Vagina (tissue), 2 donors: ENCODE measurements around the gene JADE1. TPM values are rescaled to one million over a fixed set of nuclear protein-coding genes. Genes with fewer than 3 reads are reported as not detected.

Experiments
- DNase-seq, 2 donors: peaks; one replicate each; pipeline ENCODE4 v3.0.0-alpha.2; 2017; ENCODE audit errors: extremely low spot score in 2 of 2
- H3K27ac ChIP-seq: fragments of 200-600 bp; sonication (generic); one replicate; pipeline ENCODE4 v1.5.1; 2019
- H3K27me3 ChIP-seq: fragments of 200-600 bp; sonication (generic); one replicate; pipeline ENCODE4 v1.5.1; 2019
- H3K36me3 ChIP-seq, 2 donors: fragments of 200-600 bp; sonication (generic); one replicate each; pipeline ENCODE4 v1.5.1; 2017 to 2019
- H3K4me1 ChIP-seq: fragments of 200-600 bp; sonication (generic); one replicate; pipeline ENCODE4 v1.5.1; 2019
- H3K4me3 ChIP-seq, 2 donors: fragments of 200-600 bp; sonication (generic); 1 replicate in 1 of 2; 2 replicates in 1 of 2; pipeline ENCODE4 v1.5.1; 2016 to 2019
- H3K9me3 ChIP-seq: fragments of 200-600 bp; sonication (generic); one replicate; pipeline ENCODE4 v1.5.1; 2019
- CTCF ChIP-seq, 3 experiments: fragments of 450-650 bp in 2 of 3; fragments of 200-600 bp in 1 of 3; sonication (generic) in 1 of 3; IDR thresholded peaks; one replicate each; pipeline ENCODE4 v1.5.1; 2017 to 2019; ENCODE audit warnings: antibody characterized with exemption in 3 of 3, mild to moderate bottlenecking in 2 of 3, moderate library complexity in 2 of 3
- POLR2A ChIP-seq, 2 donors: fragments of 450-650 bp; IDR thresholded peaks; one replicate each; pipeline ENCODE4 v1.6.1; 2017; ENCODE audit warnings: antibody characterized with exemption in 2 of 2, mild to moderate bottlenecking in 2 of 2, moderate library complexity in 2 of 2
- POLR2AphosphoS5 ChIP-seq, 2 donors: sonication (generic); formaldehyde crosslinking; IDR thresholded peaks; one replicate each; pipeline ENCODE4 v1.9.0; 2017; ENCODE audit warnings: antibody characterized with exemption in 2 of 2, mild to moderate bottlenecking in 2 of 2, low read depth in 1 of 2; ENCODE audit not compliant: insufficient read depth in 1 of 2
- intact Hi-C: fragments of 100-400 bp; cut with DNase I; formaldehyde crosslinking; loops from one replicate; pipeline ENCODE4 v1.15.1; 2023
- total RNA-seq: library from RNA; depleted of rRNA; stranded (reverse); fragments of >200 nt; gene quantifications from one replicate; pipeline ENCODE4 v1.2.3, GENCODE V29; 2016

Gene JADE1
- total RNA-seq, 1 donor from 2014 or later: 29.0 TPM

- TF ChIP-seq POLR2AphosphoS5 (IDR thresholded peaks at IDR 0.05; ENCODE audit: insufficient read depth in 1 of 2, low read depth in 1 of 2) (no peak), POLR2A (IDR thresholded peaks at IDR 0.05) (no peak), CTCF (IDR thresholded peaks at IDR 0.05) (no peak)
- intact Hi-C loops: no loop called here
- DNase-seq: no peak
- H3K4me1 ChIP-seq: no peaks in the 10 kb centered on the region
- no peaks in the 10 kb centered on the region for H3K9me3 ChIP-seq
- H3K36me3 ChIP-seq: peaks cover 0 to 35% of the 10 kb centered on the region in 2 donors
- H3K27me3 ChIP-seq: no peaks in the 10 kb centered on the region
- H3K4me3 ChIP-seq: no peak overlapping the region
- H3K27ac ChIP-seq: no peak overlapping the region
These were observed 62.4 kb downstream of the JADE1 start for GRCh38 chr4:128871948-128872347.

- Histone ChIP-seq H3K9me3 (no peaks in the 10 kb centered on the region), H3K27me3 (no peaks in the 10 kb centered on the region), H3K27ac (no peak overlapping the region), H3K4me1 (no peaks in the 10 kb centered on the region), H3K4me3 (no peak overlapping the region), H3K36me3 (peaks cover 0 to 16% of the 10 kb centered on the region in 2 donors)
- intact Hi-C loops: no loop called here
- DNase-seq: no peak
- TF ChIP-seq POLR2A (IDR thresholded peaks at IDR 0.05) (no peak), CTCF (IDR thresholded peaks at IDR 0.05) (no peak), POLR2AphosphoS5 (IDR thresholded peaks at IDR 0.05; ENCODE audit: insufficient read depth in 1 of 2, low read depth in 1 of 2) (no peak)
These were observed 66.7 kb downstream of the JADE1 start for GRCh38 chr4:128876200-128876599.

GRCh38 chr4:128877934-128878333 lies 68.4 kb downstream of the JADE1 start:
- Histone ChIP-seq H3K27ac (no peak overlapping the region), H3K9me3 (no peaks in the 10 kb centered on the region), H3K36me3 (no peaks in the 10 kb centered on the region), H3K4me1 (no peaks in the 10 kb centered on the region), H3K27me3 (no peaks in the 10 kb centered on the region), H3K4me3 (no peak overlapping the region)
- intact Hi-C loops: no loop called here
- DNase-seq: no peak
- TF ChIP-seq CTCF (IDR thresholded peaks at IDR 0.05) (no peak), POLR2A (IDR thresholded peaks at IDR 0.05) (no peak), POLR2AphosphoS5 (IDR thresholded peaks at IDR 0.05; ENCODE audit: insufficient read depth in 1 of 2, low read depth in 1 of 2) (no peak)

GRCh38 chr4:128879283-128879682 lies 69.8 kb downstream of the JADE1 start:
- Histone ChIP-seq H3K27me3 (no peaks in the 10 kb centered on the region), H3K9me3 (no peaks in the 10 kb centered on the region), H3K36me3 (no peaks in the 10 kb centered on the region), H3K27ac (no peak overlapping the region), H3K4me3 (no peak overlapping the region), H3K4me1 (no peaks in the 10 kb centered on the region)
- no peak for DNase-seq
- intact Hi-C loops: no loop called here
- TF ChIP-seq POLR2AphosphoS5 (IDR thresholded peaks at IDR 0.05; ENCODE audit: insufficient read depth in 1 of 2, low read depth in 1 of 2) (no peak), CTCF (IDR thresholded peaks at IDR 0.05) (no peak), POLR2A (IDR thresholded peaks at IDR 0.05) (no peak)

- DNase-seq: no peak
- Histone ChIP-seq H3K4me1 (no peaks in the 10 kb centered on the region), H3K27me3 (no peaks in the 10 kb centered on the region), H3K27ac (no peak overlapping the region), H3K36me3 (no peaks in the 10 kb centered on the region), H3K4me3 (no peak overlapping the region), H3K9me3 (no peaks in the 10 kb centered on the region)
- TF ChIP-seq POLR2A (IDR thresholded peaks at IDR 0.05): no peak
- no peak for TF ChIP-seq CTCF (IDR thresholded peaks at IDR 0.05)
- TF ChIP-seq POLR2AphosphoS5 (IDR thresholded peaks at IDR 0.05; ENCODE audit: insufficient read depth in 1 of 2, low read depth in 1 of 2): no peak
- intact Hi-C loops: no loop called here
These were observed 70.5 kb downstream of the JADE1 start for GRCh38 chr4:128879971-128880370.
